H9 (cell line): ENCODE results near the gene SLC26A9. TPM values are rescaled to one million over a fixed set of nuclear protein-coding genes. Genes with fewer than 3 reads are reported as not detected.

ENCODE experiments used
- DNase-seq: peaks from one replicate; pipeline ENCODE4 v3.0.0-alpha.2; 2017
- H2AFZ ChIP-seq: one replicate; pipeline ENCODE4 v1.6.1; 2013; ENCODE audit warnings: mild to moderate bottlenecking, low read length, control low read depth, moderate library complexity
- H2AK5ac ChIP-seq: 2 replicates; pipeline ENCODE4 v1.6.1; 2013; ENCODE audit warnings: low read length, control low read depth, mixed read lengths; ENCODE audit not compliant: insufficient read length
- H2BK120ac ChIP-seq: one replicate; pipeline ENCODE4 v1.6.1; 2013; ENCODE audit warnings: low read depth, mild to moderate bottlenecking, low read length, control low read depth, inconsistent platforms; ENCODE audit not compliant: poor library complexity, severe bottlenecking
- H2BK12ac ChIP-seq: 2 replicates; pipeline ENCODE4 v1.6.1; 2013; ENCODE audit warnings: low read length, control low read depth, mixed read lengths, low read depth; ENCODE audit not compliant: insufficient read length
- H2BK15ac ChIP-seq: 2 replicates; pipeline ENCODE4 v1.6.1; 2013; ENCODE audit warnings: low read depth, low read length, control low read depth
- H2BK20ac ChIP-seq: one replicate; pipeline ENCODE4 v1.6.1; 2013; ENCODE audit warnings: low read depth, mild to moderate bottlenecking, low read length, control low read depth, inconsistent platforms; ENCODE audit not compliant: poor library complexity, severe bottlenecking
- H2BK5ac ChIP-seq: 2 replicates; pipeline ENCODE4 v1.6.1; 2013; ENCODE audit warnings: low read length, control low read depth, mixed read lengths; ENCODE audit not compliant: insufficient read length
- H3K14ac ChIP-seq: 2 replicates; pipeline ENCODE4 v1.6.1; 2013; ENCODE audit warnings: low read length, control low read depth; ENCODE audit not compliant: insufficient read depth
- H3K18ac ChIP-seq: 2 replicates; pipeline ENCODE4 v1.6.1; 2013; ENCODE audit warnings: low read depth, mild to moderate bottlenecking, mixed read lengths, low read length, control low read depth; ENCODE audit not compliant: insufficient read length
- H3K23ac ChIP-seq: 2 replicates; pipeline ENCODE4 v1.6.1; 2013; ENCODE audit warnings: low read length, control low read depth, mixed read lengths, low read depth; ENCODE audit not compliant: insufficient read length
- H3K23me2 ChIP-seq: 2 replicates; pipeline ENCODE4 v1.6.1; 2013; ENCODE audit warnings: low read depth, mild to moderate bottlenecking, mixed read lengths, low read length, control low read depth; ENCODE audit not compliant: insufficient read length, poor library complexity, severe bottlenecking
- H3K27ac ChIP-seq: 2 replicates; pipeline ENCODE4 v1.5.1; 2013; ENCODE audit warnings: low read length, control low read depth, mixed read lengths, low read depth; ENCODE audit not compliant: insufficient read length
- H3K27me3 ChIP-seq: 2 replicates; pipeline ENCODE4 v1.6.1; 2013; ENCODE audit warnings: low read length, control low read depth, inconsistent platforms; ENCODE audit not compliant: insufficient read depth
- H3K4ac ChIP-seq: 2 replicates; pipeline ENCODE4 v1.6.1; 2013; ENCODE audit warnings: low read depth, mild to moderate bottlenecking, control low read depth, inconsistent platforms, low read length, moderate library complexity
- H3K4me1 ChIP-seq: 2 replicates; pipeline ENCODE4 v1.6.1; 2013; ENCODE audit warnings: low read length, control low read depth, inconsistent platforms; ENCODE audit not compliant: insufficient read depth
- H3K4me2 ChIP-seq: 2 replicates; pipeline ENCODE4 v1.6.1; 2013; ENCODE audit warnings: low read length, control low read depth, mixed read lengths; ENCODE audit not compliant: insufficient read length, insufficient read depth
- H3K56ac ChIP-seq: 2 replicates; pipeline ENCODE4 v1.6.1; 2013; ENCODE audit warnings: low read depth, mild to moderate bottlenecking, mixed read lengths, low read length, control low read depth; ENCODE audit not compliant: insufficient read length
- H3K79me1 ChIP-seq: 2 replicates; pipeline ENCODE4 v1.6.1; 2013; ENCODE audit warnings: low read depth, mild to moderate bottlenecking, moderate library complexity, low read length, control low read depth, inconsistent platforms; ENCODE audit not compliant: insufficient read depth, poor library complexity, severe bottlenecking
- H3K79me2 ChIP-seq: 2 replicates; pipeline ENCODE4 v1.6.1; 2013; ENCODE audit warnings: low read length, control low read depth, inconsistent platforms; ENCODE audit not compliant: insufficient read depth
- H3K9ac ChIP-seq: 2 replicates; pipeline ENCODE4 v1.6.1; 2013; ENCODE audit warnings: low read length, control low read depth, mixed read lengths; ENCODE audit not compliant: insufficient read length; ENCODE audit errors: extremely low read depth
- H3K9me3 ChIP-seq: one replicate; pipeline ENCODE4 v1.6.1; 2013; ENCODE audit warnings: low read depth, low read length, inconsistent platforms; ENCODE audit not compliant: control insufficient read depth
- H3T11ph ChIP-seq: one replicate; pipeline ENCODE4 v1.6.1; 2013; ENCODE audit warnings: mild to moderate bottlenecking, low read length, control low read depth, inconsistent platforms
- H4K20me1 ChIP-seq: one replicate; pipeline ENCODE4 v1.6.1; 2013; ENCODE audit not compliant: control insufficient read depth, insufficient read length, insufficient read depth
- H4K5ac ChIP-seq: 2 replicates; pipeline ENCODE4 v1.6.1; 2013; ENCODE audit warnings: low read depth, mild to moderate bottlenecking, mixed read lengths, low read length, control low read depth; ENCODE audit not compliant: insufficient read length
- H4K8ac ChIP-seq: replicated peaks from 2 replicates; pipeline ENCODE4 v1.6.1; 2013; ENCODE audit warnings: low read length, control low read depth, mixed read lengths, low read depth; ENCODE audit not compliant: insufficient read length
- H4K91ac ChIP-seq: 2 replicates; pipeline ENCODE4 v1.6.1; 2013; ENCODE audit warnings: low read depth, mild to moderate bottlenecking, moderate library complexity, mixed read lengths, low read length, control low read depth; ENCODE audit not compliant: insufficient read length
- H3K27ac Mint-ChIP-seq, 3 experiments: 2 replicates in 2 of 3; 3 replicates in 1 of 3; pipeline ENCODE4 v1.8.0; 2020 to 2021; ENCODE audit warnings: mixed read lengths in 3 of 3, mild to moderate bottlenecking in 1 of 3, moderate library complexity in 1 of 3
- H3K27me3 Mint-ChIP-seq: 2 replicates; pipeline ENCODE4 v1.8.0; 2021; ENCODE audit warnings: low read depth, mild to moderate bottlenecking, moderate library complexity, mixed read lengths
- H3K36me3 Mint-ChIP-seq, 3 experiments: 2 replicates in 2 of 3; 3 replicates in 1 of 3; pipeline ENCODE4 v1.8.0; 2020 to 2021; ENCODE audit warnings: low read depth in 3 of 3, mixed read lengths in 3 of 3; ENCODE audit not compliant: insufficient read depth in 1 of 3
- H3K4me1 Mint-ChIP-seq, 2 experiments: 2 replicates each; pipeline ENCODE4 v1.8.0; 2020; ENCODE audit warnings: mixed read lengths in 2 of 2
- H3K4me3 Mint-ChIP-seq, 2 experiments: 2 replicates in 1 of 2; 3 replicates in 1 of 2; pipeline ENCODE4 v1.8.0; 2020 to 2021; ENCODE audit warnings: mild to moderate bottlenecking in 2 of 2, mixed read lengths in 2 of 2, moderate library complexity in 1 of 2
- H3K9me3 Mint-ChIP-seq, 2 experiments: 2 replicates in 1 of 2; 3 replicates in 1 of 2; pipeline ENCODE4 v1.8.0; 2020; ENCODE audit warnings: mild to moderate bottlenecking in 2 of 2, mixed read lengths in 2 of 2, moderate library complexity in 1 of 2
- WGBS: extraction: QIAGEN DNeasy Blood & Tissue Kit; methylation state at CpG from one replicate; pipeline ENCODE4 v1.1.7; 2013; ENCODE audit warnings: missing lambda C conversion rate, low lambda C conversion rate, mixed read lengths; ENCODE audit not compliant: insufficient read length; ENCODE audit errors: extremely low coverage; 5-methylcytosine and 5-hydroxymethylcytosine counted together
- total RNA-seq: library from RNA; stranded (reverse); gene quantifications from 2 replicates; pipeline ENCODE4 v1.2.1, GENCODE V29; 2021
- TF ChIP-seq, protein P1 (sequence below): fragments of 200-600 bp; sonication (generic); conservative IDR thresholded peaks from 3 replicates; pipeline ENCODE4 v1.8.0; 2021; ENCODE audit warnings: antibody characterized with exemption, mild to moderate bottlenecking

SLC26A9 gene
- total RNA-seq, 1 experiment from 2014 or later, result not detected

DNA sequence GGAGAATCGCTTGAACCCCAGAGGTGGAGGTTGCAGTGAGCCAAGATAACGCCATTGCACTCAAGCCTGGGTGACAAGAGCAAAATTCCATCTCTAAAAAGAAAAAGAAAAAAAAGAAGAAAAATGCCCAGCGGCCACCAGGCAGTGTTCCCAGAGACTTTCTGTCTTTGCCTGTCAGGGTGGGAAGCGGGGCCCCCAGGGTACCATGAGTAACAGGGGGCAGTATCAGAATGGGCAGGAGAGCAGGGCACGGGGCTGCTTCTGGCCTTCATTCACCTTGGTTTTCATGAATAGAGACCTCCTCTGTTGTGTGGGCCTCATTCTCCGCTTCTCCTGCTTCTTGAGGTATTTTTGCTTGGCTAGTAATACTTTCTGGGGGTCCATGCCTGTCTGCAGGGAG is 20.4 kb downstream of the SLC26A9 start:
- DNase-seq, result peak; percentile 5

More for the DNA sequence above, 20.4 kb downstream of the SLC26A9 start:
- Histone ChIP-seq H4K5ac (no peak overlapping the region), H3K23ac (no peak overlapping the region), H3K23me2 (no peaks in the 10 kb centered on the region), H3K79me2 (no peaks in the 10 kb centered on the region), H3K9me3 (no peaks in the 10 kb centered on the region), H3K27me3 (no peaks in the 10 kb centered on the region), H3K14ac (no peak overlapping the region), H2AFZ (no peak overlapping the region), H2BK120ac (no peak overlapping the region), H3K56ac (no peak overlapping the region), H3T11ph (no peak overlapping the region), H2BK5ac (no peak overlapping the region), H3K4ac (no peak overlapping the region), H3K4me2 (no peak overlapping the region), H4K20me1 (no peaks in the 10 kb centered on the region), H3K79me1 (no peaks in the 10 kb centered on the region), H4K8ac (no peak overlapping the region), H3K27ac (no peak overlapping the region), H3K9ac (no peak overlapping the region), H2BK12ac (no peak overlapping the region), H4K91ac (no peak overlapping the region), H3K18ac (no peak overlapping the region), H3K4me1 (no peaks in the 10 kb centered on the region), H2BK20ac (no peak overlapping the region), H2AK5ac (no peak overlapping the region), H2BK15ac (no peak overlapping the region)
- H3K36me3 Mint-ChIP-seq, result no peaks in the 10 kb centered on the region
- peaks cover 17 to 19% of the 10 kb centered on the region in 2 experiments for H3K4me1 Mint-ChIP-seq
- no peak overlapping the region; a peak in 1 of 7 replicates for H3K27ac Mint-ChIP-seq
- no peak overlapping the region for H3K4me3 Mint-ChIP-seq
- WGBS, result no CpG with 5 or more reads among the region's 6 CpGs
- H3K27me3 Mint-ChIP-seq, result no peaks in the 10 kb centered on the region; the same call in 1 of the 2 replicates
- TF ChIP-seq, protein P1, sequence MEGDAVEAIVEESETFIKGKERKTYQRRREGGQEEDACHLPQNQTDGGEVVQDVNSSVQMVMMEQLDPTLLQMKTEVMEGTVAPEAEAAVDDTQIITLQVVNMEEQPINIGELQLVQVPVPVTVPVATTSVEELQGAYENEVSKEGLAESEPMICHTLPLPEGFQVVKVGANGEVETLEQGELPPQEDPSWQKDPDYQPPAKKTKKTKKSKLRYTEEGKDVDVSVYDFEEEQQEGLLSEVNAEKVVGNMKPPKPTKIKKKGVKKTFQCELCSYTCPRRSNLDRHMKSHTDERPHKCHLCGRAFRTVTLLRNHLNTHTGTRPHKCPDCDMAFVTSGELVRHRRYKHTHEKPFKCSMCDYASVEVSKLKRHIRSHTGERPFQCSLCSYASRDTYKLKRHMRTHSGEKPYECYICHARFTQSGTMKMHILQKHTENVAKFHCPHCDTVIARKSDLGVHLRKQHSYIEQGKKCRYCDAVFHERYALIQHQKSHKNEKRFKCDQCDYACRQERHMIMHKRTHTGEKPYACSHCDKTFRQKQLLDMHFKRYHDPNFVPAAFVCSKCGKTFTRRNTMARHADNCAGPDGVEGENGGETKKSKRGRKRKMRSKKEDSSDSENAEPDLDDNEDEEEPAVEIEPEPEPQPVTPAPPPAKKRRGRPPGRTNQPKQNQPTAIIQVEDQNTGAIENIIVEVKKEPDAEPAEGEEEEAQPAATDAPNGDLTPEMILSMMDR, result no peak
- no peaks in the 10 kb centered on the region for H3K9me3 Mint-ChIP-seq
